Keratinocyte (primary cell): ENCODE measurements around the gene SMYD3. TPM values are rescaled to one million over a fixed set of nuclear protein-coding genes. Genes with fewer than 3 reads are reported as not detected.

ENCODE experiments used
- DNase-seq: peaks from one replicate; pipeline ENCODE4 v3.0.0-alpha.2; 2011; ENCODE audit warnings: low read depth, missing footprints, low spot score
- FAIRE-seq: peaks from 2 replicates; lab custom pipeline; 2011; peaks lifted over from hg19 to GRCh38; lab: Jason Lieb, UNC
- H2AFZ ChIP-seq: 2 replicates; pipeline ENCODE4 v1.6.0; 2012; ENCODE audit warnings: low read length, control low read depth, inconsistent platforms; ENCODE audit not compliant: control insufficient read depth
- H3K27ac ChIP-seq: 2 replicates; pipeline ENCODE4 v1.5.1; 2011; ENCODE audit warnings: low read length; ENCODE audit not compliant: control insufficient read depth, insufficient read depth
- H3K27me3 ChIP-seq: 3 replicates; pipeline ENCODE4 v1.6.0; 2011; ENCODE audit warnings: low read length; ENCODE audit not compliant: control insufficient read depth, insufficient read depth; ENCODE audit errors: extremely low read depth
- H3K36me3 ChIP-seq, 2 experiments: 2 replicates in 1 of 2; 3 replicates in 1 of 2; pipeline ENCODE4 v1.5.1; 2011; ENCODE audit warnings: low read length in 2 of 2, mild to moderate bottlenecking in 1 of 2; ENCODE audit not compliant: control insufficient read depth in 2 of 2, insufficient read depth in 2 of 2; ENCODE audit errors: extremely low read depth in 1 of 2
- H3K4me1 ChIP-seq: 3 replicates; pipeline ENCODE4 v1.5.1; 2011; ENCODE audit warnings: low read length; ENCODE audit not compliant: control insufficient read depth, insufficient read depth; ENCODE audit errors: extremely low read depth
- H3K4me2 ChIP-seq: 3 replicates; pipeline ENCODE4 v1.6.0; 2011; ENCODE audit warnings: low read depth, low read length; ENCODE audit not compliant: control insufficient read depth, insufficient read depth; ENCODE audit errors: extremely low read depth
- H3K4me3 ChIP-seq, 3 experiments: fragments of 200-600 bp in 1 of 3; sonication (generic) in 1 of 3; 2 replicates in 2 of 3; 3 replicates in 1 of 3; pipeline ENCODE4 v1.5.1; 2011 to 2016; ENCODE audit warnings: low read length in 3 of 3, mild to moderate bottlenecking in 3 of 3, control low read depth in 2 of 3, inconsistent platforms in 1 of 3, low read depth in 1 of 3, mixed read lengths in 1 of 3, mixed run types in 1 of 3, moderate library complexity in 1 of 3; ENCODE audit not compliant: control insufficient read depth in 2 of 3, insufficient read depth in 2 of 3; ENCODE audit errors: extremely low read depth in 1 of 3
- H3K79me2 ChIP-seq: 2 replicates; pipeline ENCODE4 v1.6.0; 2012; ENCODE audit warnings: low read length; ENCODE audit not compliant: control insufficient read depth, insufficient read depth
- H3K9ac ChIP-seq: 3 replicates; pipeline ENCODE4 v1.6.0; 2011; ENCODE audit warnings: low read length; ENCODE audit not compliant: control insufficient read depth, insufficient read depth; ENCODE audit errors: extremely low read depth
- H3K9me1 ChIP-seq: 3 replicates; pipeline ENCODE4 v1.6.0; 2011; ENCODE audit warnings: low read length; ENCODE audit not compliant: control insufficient read depth, insufficient read depth; ENCODE audit errors: extremely low read depth
- H3K9me3 ChIP-seq: 2 replicates; pipeline ENCODE4 v1.5.1; 2012; ENCODE audit warnings: low read depth, low read length; ENCODE audit not compliant: control insufficient read depth
- H4K20me1 ChIP-seq: 3 replicates; pipeline ENCODE4 v1.6.0; 2011; ENCODE audit warnings: low read length; ENCODE audit not compliant: control insufficient read depth, insufficient read depth; ENCODE audit errors: extremely low read depth
- CTCF ChIP-seq, 3 experiments: IDR thresholded peaks in 1 of 3; conservative IDR thresholded peaks in 1 of 3; optimal IDR thresholded peaks in 1 of 3; 2 replicates in 2 of 3; 3 replicates in 1 of 3; pipeline versions ENCODE3 to v1.5.1; 2011; ENCODE audit warnings: low read length in 3 of 3, mild to moderate bottlenecking in 3 of 3, moderate library complexity in 2 of 3, control low read depth in 1 of 3, inconsistent platforms in 1 of 3; ENCODE audit not compliant: insufficient read depth in 2 of 3; ENCODE audit errors: extremely low read depth in 1 of 3
- EZH2 ChIP-seq: IDR thresholded peaks from one replicate; pipeline ENCODE4 v1.6.1; 2012; ENCODE audit warnings: inconsistent platforms, mild to moderate bottlenecking, low read length, moderate library complexity
- dilution Hi-C: fragments of 300-500 bp; cut with MboI; formaldehyde crosslinking; loops from one replicate; pipeline ENCODE4 v1.7.0; 2020; ENCODE audit warnings: low sequenced_read_pairs; ENCODE audit not compliant: extremely low pct_ligation_motif_present
- polyA plus RNA-seq, 5 experiments: library from polyadenylated mRNA; depleted of rRNA in 3 of 5; stranded (reverse) in 3 of 5; stranded (forward) in 1 of 5; unstranded in 1 of 5; fragments of >200 nt; gene quantifications; 1 replicate in 1 of 5; 2 replicates in 3 of 5; 3 replicates in 1 of 5; pipeline versions ENCODE4 v1.2.1 to v1.2.3, GENCODE V29; 2011 to 2012; ENCODE audit warnings: missing spikeins in 2 of 5, low read depth in 1 of 5, low replicate concordance in 1 of 5

Gene SMYD3
- polyA plus RNA-seq, 1 donor (not counting 4 experiments of a cell fraction or from before 2014, with no cell fraction given): 31.0 TPM

- H3K4me1 ChIP-seq: no peaks in the 10 kb centered on the region
Measured at GRCh38 chr1:246199086-246199645, 307.9 kb downstream of the SMYD3 start.

GRCh38 chr1:246198115-246198816, 308.8 kb downstream of the SMYD3 start:
- Histone ChIP-seq H3K9me3 (no peaks in the 10 kb centered on the region), H3K4me1 (no peaks in the 10 kb centered on the region), H4K20me1 (no peaks in the 10 kb centered on the region), H3K4me2 (no peak overlapping the region), H3K9ac (no peak overlapping the region), H3K9me1 (no peaks in the 10 kb centered on the region), H2AFZ (no peak overlapping the region), H3K36me3 (no peaks in the 10 kb centered on the region), H3K27me3 (no peaks in the 10 kb centered on the region), H3K27ac (no peak overlapping the region), H3K79me2 (no peaks in the 10 kb centered on the region), H3K4me3 (no peak overlapping the region)
- dilution Hi-C loops: no loop called here
- TF ChIP-seq EZH2 (no peak), CTCF (optimal IDR thresholded peaks at IDR 0.05 in 1 of 3, IDR thresholded peaks at IDR 0.05 in 1 of 3, conservative IDR thresholded peaks at IDR 0.05 in 1 of 3; ENCODE audit: extremely low read depth in 1 of 3, insufficient read depth in 2 of 3, low read length in 3 of 3) (no peak)
- DNase-seq (no peak), FAIRE-seq (no peak)

More at GRCh38 chr1:246199086-246199645, 307.9 kb downstream of the SMYD3 start:
- no peak overlapping the region for H2AFZ ChIP-seq
- FAIRE-seq: no peak
- no peak for DNase-seq
- no peaks in the 10 kb centered on the region for H3K9me3 ChIP-seq
- no peaks in the 10 kb centered on the region for H4K20me1 ChIP-seq
- TF ChIP-seq CTCF (optimal IDR thresholded peaks at IDR 0.05 in 1 of 3, IDR thresholded peaks at IDR 0.05 in 1 of 3, conservative IDR thresholded peaks at IDR 0.05 in 1 of 3; ENCODE audit: extremely low read depth in 1 of 3, insufficient read depth in 2 of 3, low read length in 3 of 3) (no peak), EZH2 (no peak)
- no peak overlapping the region for H3K27ac ChIP-seq
- H3K4me3 ChIP-seq: no peak overlapping the region
- H3K36me3 ChIP-seq: no peaks in the 10 kb centered on the region
- no peak overlapping the region for H3K4me2 ChIP-seq
- H3K9me1 ChIP-seq: no peaks in the 10 kb centered on the region
- dilution Hi-C loops: no loop called here
- no peaks in the 10 kb centered on the region for H3K27me3 ChIP-seq
- no peak overlapping the region for H3K9ac ChIP-seq
- H3K79me2 ChIP-seq: no peaks in the 10 kb centered on the region
